ENCODE measurements around the gene SCGN.

DNA sequence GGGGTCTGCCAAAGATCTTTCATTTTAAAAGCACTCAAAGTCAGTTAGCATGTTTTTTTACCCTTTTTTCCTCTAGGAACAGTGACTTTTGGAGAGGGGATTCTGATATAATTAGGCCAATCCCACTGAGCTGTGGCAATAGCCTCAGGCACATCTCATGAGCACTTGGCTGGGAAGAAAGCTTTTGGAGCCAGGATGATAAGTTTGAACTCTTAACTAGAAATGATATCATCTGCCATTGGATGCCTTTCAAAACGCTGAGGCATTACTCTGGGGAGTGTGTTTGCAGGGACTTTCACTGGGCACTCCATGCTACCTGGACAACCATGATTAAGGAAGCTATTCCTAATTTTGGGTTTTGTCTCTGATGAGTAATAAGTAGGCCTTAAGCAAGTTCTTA lies 3.7 kb downstream of the SCGN start:
- TF ChIP-seq, protein P1, sequence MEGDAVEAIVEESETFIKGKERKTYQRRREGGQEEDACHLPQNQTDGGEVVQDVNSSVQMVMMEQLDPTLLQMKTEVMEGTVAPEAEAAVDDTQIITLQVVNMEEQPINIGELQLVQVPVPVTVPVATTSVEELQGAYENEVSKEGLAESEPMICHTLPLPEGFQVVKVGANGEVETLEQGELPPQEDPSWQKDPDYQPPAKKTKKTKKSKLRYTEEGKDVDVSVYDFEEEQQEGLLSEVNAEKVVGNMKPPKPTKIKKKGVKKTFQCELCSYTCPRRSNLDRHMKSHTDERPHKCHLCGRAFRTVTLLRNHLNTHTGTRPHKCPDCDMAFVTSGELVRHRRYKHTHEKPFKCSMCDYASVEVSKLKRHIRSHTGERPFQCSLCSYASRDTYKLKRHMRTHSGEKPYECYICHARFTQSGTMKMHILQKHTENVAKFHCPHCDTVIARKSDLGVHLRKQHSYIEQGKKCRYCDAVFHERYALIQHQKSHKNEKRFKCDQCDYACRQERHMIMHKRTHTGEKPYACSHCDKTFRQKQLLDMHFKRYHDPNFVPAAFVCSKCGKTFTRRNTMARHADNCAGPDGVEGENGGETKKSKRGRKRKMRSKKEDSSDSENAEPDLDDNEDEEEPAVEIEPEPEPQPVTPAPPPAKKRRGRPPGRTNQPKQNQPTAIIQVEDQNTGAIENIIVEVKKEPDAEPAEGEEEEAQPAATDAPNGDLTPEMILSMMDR (conservative IDR thresholded peaks at IDR 0.05; ENCODE audit: low read depth, low read length): no peak
- TF ChIP-seq BHLHE40 (IDR thresholded peaks at IDR 0.05; ENCODE audit: low read depth, low read length) (no peak), MXI1 (IDR thresholded peaks at IDR 0.05; ENCODE audit: borderline replicate concordance, low read depth, low read length) (no peak), RAD21 (IDR thresholded peaks at IDR 0.05; ENCODE audit: low read length) (no peak), MAFK (IDR thresholded peaks at IDR 0.05; ENCODE audit: low read depth, low read length) (no peak), SMC3 (IDR thresholded peaks at IDR 0.05; ENCODE audit: low read depth, low read length) (no peak), CEBPB (IDR thresholded peaks at IDR 0.05; ENCODE audit: low read depth, low read length) (no peak), POLR2A (IDR thresholded peaks at IDR 0.05; ENCODE audit: low read depth, low read length) (no peak), RCOR1 (IDR thresholded peaks at IDR 0.05; ENCODE audit: insufficient replicate concordance, low read length) (no peak), MAZ (IDR thresholded peaks at IDR 0.05; ENCODE audit: borderline replicate concordance, low read depth, low read length) (no peak), FOS (IDR thresholded peaks at IDR 0.05; ENCODE audit: low read depth, low read length) (no peak), RFX5 (IDR thresholded peaks at IDR 0.05; ENCODE audit: low read depth, low read length) (no peak), NFE2L2 (IDR thresholded peaks at IDR 0.05; ENCODE audit: low read depth, low read length) (no peak)
- TF ChIP-seq, protein P2, sequence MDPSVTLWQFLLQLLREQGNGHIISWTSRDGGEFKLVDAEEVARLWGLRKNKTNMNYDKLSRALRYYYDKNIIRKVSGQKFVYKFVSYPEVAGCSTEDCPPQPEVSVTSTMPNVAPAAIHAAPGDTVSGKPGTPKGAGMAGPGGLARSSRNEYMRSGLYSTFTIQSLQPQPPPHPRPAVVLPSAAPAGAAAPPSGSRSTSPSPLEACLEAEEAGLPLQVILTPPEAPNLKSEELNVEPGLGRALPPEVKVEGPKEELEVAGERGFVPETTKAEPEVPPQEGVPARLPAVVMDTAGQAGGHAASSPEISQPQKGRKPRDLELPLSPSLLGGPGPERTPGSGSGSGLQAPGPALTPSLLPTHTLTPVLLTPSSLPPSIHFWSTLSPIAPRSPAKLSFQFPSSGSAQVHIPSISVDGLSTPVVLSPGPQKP (IDR thresholded peaks at IDR 0.05; ENCODE audit: borderline replicate concordance, low read depth, low read length): no peak
